ACC112 (cell line): ENCODE data around the gene DOCK7.

Source experiments
- H2AFZ ChIP-seq: fragments of 200-600 bp; sonication (generic); one replicate; pipeline ENCODE4 v1.6.0; 2017; ENCODE audit warnings: antibody characterized with exemption, low read length; ENCODE audit not compliant: unreplicated experiment
- H3K27ac ChIP-seq: fragments of 200-600 bp; sonication (generic); 2 replicates; pipeline ENCODE4 v1.5.1; 2014; ENCODE audit warnings: low read depth, mild to moderate bottlenecking, antibody characterized with exemption, low read length, moderate library complexity
- H3K27me3 ChIP-seq: fragments of 200-600 bp; sonication (generic); 2 replicates; pipeline ENCODE4 v1.6.1; 2014; ENCODE audit warnings: mild to moderate bottlenecking, antibody characterized with exemption, low read length, moderate library complexity, mixed read lengths; ENCODE audit not compliant: insufficient read depth
- H3K36me3 ChIP-seq: fragments of 200-600 bp; sonication (generic); 2 replicates; pipeline ENCODE4 v1.6.1; 2016; ENCODE audit warnings: mild to moderate bottlenecking, antibody characterized with exemption, low read length, moderate library complexity, mixed read lengths; ENCODE audit not compliant: insufficient read depth
- H3K4me1 ChIP-seq: fragments of 200-600 bp; sonication (generic); one replicate; pipeline ENCODE4 v1.6.1; 2016; ENCODE audit warnings: low read length, mixed read lengths; ENCODE audit not compliant: insufficient read depth, unreplicated experiment, control insufficient read depth
- H3K4me3 ChIP-seq: fragments of 200-600 bp; sonication (generic); 2 replicates; pipeline ENCODE4 v1.5.1; 2014; ENCODE audit warnings: mild to moderate bottlenecking, low read depth, low read length
- H3K79me2 ChIP-seq: fragments of 200-600 bp; sonication (generic); one replicate; pipeline ENCODE4 v1.6.0; 2016; ENCODE audit warnings: low read length; ENCODE audit not compliant: control insufficient read depth, unreplicated experiment, insufficient read depth

Gene DOCK7

DNA sequence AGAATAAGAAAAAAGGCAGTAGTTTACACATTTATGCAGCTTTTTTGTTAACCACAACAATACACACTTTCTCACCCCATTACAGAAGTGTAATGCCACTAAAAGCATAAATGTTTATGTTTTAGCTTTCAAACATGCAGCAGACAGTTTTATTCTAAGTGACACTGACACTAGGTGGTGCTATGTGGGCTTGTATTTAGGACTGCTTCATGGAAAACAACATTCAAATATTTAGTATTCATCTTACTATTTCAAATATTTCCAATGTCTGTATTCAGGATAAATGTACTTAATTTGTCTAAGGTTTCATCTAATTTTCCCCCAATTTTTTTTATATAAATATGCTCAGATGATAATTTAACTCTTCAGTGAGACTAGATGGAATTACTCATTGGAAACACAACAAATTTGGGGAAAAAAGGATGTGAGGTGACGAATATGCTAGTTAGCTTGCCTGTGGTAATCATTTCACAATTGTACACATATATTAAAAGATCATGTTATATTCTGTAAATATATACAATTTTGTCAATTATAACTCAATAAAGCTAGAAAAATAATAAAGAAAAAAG is 179.9 kb downstream of the DOCK7 start:
- Histone ChIP-seq H3K27me3 (no peaks in the 10 kb centered on the region), H2AFZ (no peak overlapping the region), H3K27ac (no peak overlapping the region), H3K4me3 (no peak overlapping the region), H3K36me3 (peaks cover under 1% of the 10 kb centered on the region), H3K79me2 (no peaks in the 10 kb centered on the region), H3K4me1 (no peaks in the 10 kb centered on the region)

DNA sequence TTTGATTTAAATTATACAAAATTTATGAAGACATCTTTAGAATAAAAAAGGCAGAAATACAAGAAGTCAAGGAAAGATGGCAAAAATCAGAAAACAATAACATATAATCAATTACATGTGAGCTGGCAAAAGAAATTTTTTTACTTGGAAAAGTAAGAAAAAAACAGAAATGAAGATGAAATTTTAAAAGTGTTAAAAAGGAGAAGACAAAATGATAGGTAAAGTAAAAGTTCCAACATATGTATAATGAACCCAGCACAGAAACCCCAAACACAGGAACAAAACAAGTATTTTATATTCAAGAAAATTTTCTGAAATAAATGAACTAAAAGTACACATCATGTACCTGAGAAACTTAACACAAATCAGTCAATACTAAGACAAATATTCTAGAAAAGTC is 188.0 kb downstream of the DOCK7 start:
- Histone ChIP-seq H3K4me3 (no peak overlapping the region), H3K36me3 (no peaks in the 10 kb centered on the region; the same call in 1 of the 2 replicates), H3K27ac (no peak overlapping the region), H3K79me2 (no peaks in the 10 kb centered on the region), H2AFZ (no peak overlapping the region), H3K27me3 (no peaks in the 10 kb centered on the region), H3K4me1 (no peaks in the 10 kb centered on the region)

GRCh38 chr1:62494137-62494536 is 194.0 kb downstream of the DOCK7 start:
- Histone ChIP-seq H3K27me3 (no peaks in the 10 kb centered on the region), H3K27ac (no peak overlapping the region), H3K4me1 (peaks cover 13% of the 10 kb centered on the region), H3K4me3 (no peak overlapping the region), H3K36me3 (0 out of 2 replicates have a peak, but pooled peaks cover 7% of the 10 kb centered on the region), H2AFZ (no peak overlapping the region), H3K79me2 (no peaks in the 10 kb centered on the region)

GRCh38 chr1:62493656-62494055 is 194.5 kb downstream of the DOCK7 start:
- H3K27me3 ChIP-seq: no peaks in the 10 kb centered on the region
- no peak overlapping the region for H2AFZ ChIP-seq
- 0 out of 2 replicates have a peak, but pooled peaks cover 8% of the 10 kb centered on the region for H3K36me3 ChIP-seq
- peaks cover 13% of the 10 kb centered on the region for H3K4me1 ChIP-seq
- no peak overlapping the region for H3K27ac ChIP-seq
- H3K4me3 ChIP-seq: no peak overlapping the region
- H3K79me2 ChIP-seq: no peaks in the 10 kb centered on the region

GRCh38 chr1:62492521-62492920 is 195.7 kb downstream of the DOCK7 start:
- no peak overlapping the region for H2AFZ ChIP-seq
- peaks cover 13% of the 10 kb centered on the region for H3K4me1 ChIP-seq
- 0 out of 2 replicates have a peak, but pooled peaks cover 9% of the 10 kb centered on the region for H3K36me3 ChIP-seq
- no peak overlapping the region for H3K27ac ChIP-seq
- H3K27me3 ChIP-seq: no peaks in the 10 kb centered on the region
- H3K79me2 ChIP-seq: no peaks in the 10 kb centered on the region
- no peak overlapping the region for H3K4me3 ChIP-seq

- no peaks in the 10 kb centered on the region for H3K79me2 ChIP-seq
- no peaks in the 10 kb centered on the region for H3K27me3 ChIP-seq
- H2AFZ ChIP-seq: no peak overlapping the region
- 0 out of 2 replicates have a peak, but pooled peaks cover 9% of the 10 kb centered on the region for H3K36me3 ChIP-seq
- H3K4me1 ChIP-seq: no peaks in the 10 kb centered on the region
- H3K27ac ChIP-seq: no peak overlapping the region
- no peak overlapping the region for H3K4me3 ChIP-seq
Observed at GRCh38 chr1:62487956-62488355, 200.2 kb downstream of the DOCK7 start.

DNA sequence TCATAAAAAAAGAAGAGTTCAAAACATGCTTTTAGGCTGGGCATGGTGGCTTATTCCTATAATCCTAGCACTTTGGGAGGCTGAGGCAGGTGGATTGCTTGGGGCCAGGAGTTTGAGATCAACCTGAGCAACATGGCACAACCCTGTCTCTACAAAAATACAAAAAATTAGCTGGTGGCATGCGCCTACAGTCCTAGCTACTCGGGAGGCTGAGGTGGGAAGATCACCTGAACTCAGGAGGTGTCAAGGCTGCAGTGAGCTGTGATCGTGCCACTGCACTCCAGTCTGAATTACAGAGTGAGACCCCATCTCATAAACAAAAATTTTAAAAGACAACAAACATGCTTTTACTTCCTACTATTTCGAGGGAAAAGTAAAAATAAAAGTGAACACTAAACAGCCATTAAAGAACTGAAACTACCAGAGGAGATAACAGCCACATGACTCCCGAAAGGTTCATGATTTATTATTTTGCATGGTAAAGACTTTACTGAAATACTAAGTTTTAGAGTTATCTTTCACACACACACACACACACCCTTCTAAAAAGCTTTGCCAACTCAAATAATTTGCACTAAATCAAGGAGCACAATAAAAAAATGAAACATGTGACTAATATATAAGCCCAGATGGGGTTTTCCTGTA is 203.2 kb downstream of the DOCK7 start:
- no peaks in the 10 kb centered on the region for H3K27me3 ChIP-seq
- no peaks in the 10 kb centered on the region for H3K4me1 ChIP-seq
- no peak overlapping the region for H3K27ac ChIP-seq
- H3K36me3 ChIP-seq: peaks cover 3% of the 10 kb centered on the region; the same call in 1 of the 2 replicates
- H3K79me2 ChIP-seq: no peaks in the 10 kb centered on the region
- no peak overlapping the region for H3K4me3 ChIP-seq
- no peak overlapping the region for H2AFZ ChIP-seq

- Histone ChIP-seq H3K27me3 (no peaks in the 10 kb centered on the region), H3K36me3 (no peaks in the 10 kb centered on the region; the same call in 1 of the 2 replicates), H3K27ac (no peak overlapping the region), H3K79me2 (no peaks in the 10 kb centered on the region), H2AFZ (no peak overlapping the region), H3K4me3 (no peak overlapping the region), H3K4me1 (no peaks in the 10 kb centered on the region)
Observed at GRCh38 chr1:62481681-62482080, 206.5 kb downstream of the DOCK7 start.

DNA sequence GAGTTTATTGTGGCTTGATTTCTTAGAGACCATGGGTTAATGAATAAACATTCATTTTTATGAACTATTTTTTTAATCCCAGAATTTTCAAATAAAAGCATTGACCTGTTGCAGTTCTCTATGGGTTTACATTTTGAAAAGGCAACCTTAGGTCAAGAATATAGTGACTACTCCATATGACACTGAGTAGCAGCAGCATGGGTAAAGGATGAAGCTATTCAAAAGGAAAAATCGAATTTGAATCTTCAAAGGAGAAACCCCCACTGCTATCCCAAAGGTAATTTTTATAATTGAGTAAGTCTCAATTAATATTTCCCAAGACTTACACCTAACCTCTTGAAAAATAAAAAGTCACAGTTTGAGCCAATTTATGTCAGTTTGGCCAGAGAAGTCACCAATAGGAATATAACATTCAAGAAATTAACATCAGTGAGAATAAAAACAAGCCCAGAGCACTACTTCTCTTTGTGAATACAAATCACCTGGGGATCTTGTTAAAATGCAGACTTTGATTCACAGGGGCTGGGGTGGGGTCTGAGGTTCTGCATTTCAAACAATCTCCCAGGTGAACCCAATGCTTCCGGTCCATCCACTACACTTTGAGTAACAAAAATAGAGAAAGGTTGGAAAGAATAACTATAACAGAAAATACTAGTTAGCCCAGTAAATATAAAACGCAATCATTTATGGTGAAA is 211.5 kb downstream of the DOCK7 start:
- Histone ChIP-seq H3K79me2 (no peaks in the 10 kb centered on the region), H3K36me3 (peaks cover 21% of the 10 kb centered on the region), H3K27ac (no peak overlapping the region), H3K4me1 (no peaks in the 10 kb centered on the region), H3K27me3 (no peaks in the 10 kb centered on the region), H2AFZ (no peak overlapping the region), H3K4me3 (no peak overlapping the region)

DNA sequence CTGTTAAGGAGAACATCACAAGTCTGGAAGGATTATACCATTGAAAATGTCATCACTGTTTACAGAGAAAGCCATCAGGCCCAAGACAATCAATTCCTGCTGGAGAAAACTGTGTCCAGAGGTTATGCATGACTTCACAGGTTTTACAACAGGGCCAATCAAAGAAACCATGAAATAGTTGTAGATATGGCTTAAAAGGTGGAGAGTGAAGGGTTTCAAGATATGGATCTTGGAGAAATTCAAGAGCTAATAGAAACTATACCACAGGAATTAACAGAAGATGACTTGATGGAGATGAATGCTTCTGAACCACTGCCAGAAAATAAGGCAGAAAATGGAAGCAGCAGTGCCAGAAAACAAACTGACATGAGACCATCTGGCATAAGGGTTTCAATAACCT is 221.1 kb downstream of the DOCK7 start:
- Histone ChIP-seq H3K27ac (no peak overlapping the region), H3K36me3 (peaks cover 28% of the 10 kb centered on the region), H3K27me3 (no peaks in the 10 kb centered on the region), H3K4me1 (no peaks in the 10 kb centered on the region), H3K4me3 (no peak overlapping the region), H2AFZ (no peak overlapping the region), H3K79me2 (no peaks in the 10 kb centered on the region)

DNA sequence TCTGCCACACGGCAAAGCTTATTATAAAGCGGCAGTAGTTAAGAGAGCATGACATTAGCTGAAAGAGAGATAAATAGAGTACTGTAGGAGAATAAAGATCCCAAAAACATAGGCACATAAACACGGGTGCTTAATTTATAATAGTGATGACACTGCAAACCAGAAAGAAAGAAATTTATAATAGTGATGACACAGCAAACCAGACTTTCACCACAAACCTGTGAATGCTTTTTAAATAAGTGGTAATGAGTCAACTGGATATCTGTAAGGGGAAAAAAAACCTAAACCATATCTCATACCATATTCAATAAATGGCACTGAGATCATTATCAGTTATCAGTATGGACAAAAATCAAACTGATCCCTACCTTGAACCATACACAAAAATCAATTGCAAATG is 225.8 kb downstream of the DOCK7 start:
- H3K27ac ChIP-seq: no peak overlapping the region
- no peaks in the 10 kb centered on the region for H3K79me2 ChIP-seq
- peaks cover 16% of the 10 kb centered on the region for H3K36me3 ChIP-seq
- no peaks in the 10 kb centered on the region for H3K27me3 ChIP-seq
- H2AFZ ChIP-seq: no peak overlapping the region
- no peaks in the 10 kb centered on the region for H3K4me1 ChIP-seq
- H3K4me3 ChIP-seq: no peak overlapping the region
